C4-2B (cell line): ENCODE results near the gene KRT32.

Experiments used
- ZFX ChIP-seq: fragments of 450-650 bp; IDR thresholded peaks from 2 replicates; pipeline ENCODE4 v1.6.1; 2017
- TF ChIP-seq, protein P1 (sequence below): fragments of 450-650 bp; conservative IDR thresholded peaks from 2 replicates; pipeline ENCODE4 v1.5.1; 2017; ENCODE audit warnings: mild to moderate bottlenecking

DNA sequence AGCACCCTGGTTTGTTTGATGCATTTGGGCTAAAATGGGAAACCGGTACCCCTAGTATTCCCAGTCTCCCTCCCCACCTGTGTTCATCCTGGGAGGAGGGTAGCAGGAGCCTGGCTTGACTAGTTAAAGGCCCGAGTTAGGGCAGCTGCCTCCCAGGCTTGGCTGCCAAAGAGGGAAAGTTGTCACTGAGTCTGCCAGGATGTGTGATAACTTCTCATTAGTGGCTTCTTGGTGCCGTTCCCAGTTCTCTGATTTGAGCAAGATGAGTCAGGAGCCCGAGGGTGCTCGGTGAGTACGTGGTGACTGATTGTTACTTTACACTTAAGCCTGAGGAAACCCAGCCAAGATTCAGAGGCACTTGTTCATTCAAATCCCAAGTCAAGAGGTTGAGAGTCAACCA lies 2.5 kb downstream of the KRT32 start:
- TF ChIP-seq, protein P1, sequence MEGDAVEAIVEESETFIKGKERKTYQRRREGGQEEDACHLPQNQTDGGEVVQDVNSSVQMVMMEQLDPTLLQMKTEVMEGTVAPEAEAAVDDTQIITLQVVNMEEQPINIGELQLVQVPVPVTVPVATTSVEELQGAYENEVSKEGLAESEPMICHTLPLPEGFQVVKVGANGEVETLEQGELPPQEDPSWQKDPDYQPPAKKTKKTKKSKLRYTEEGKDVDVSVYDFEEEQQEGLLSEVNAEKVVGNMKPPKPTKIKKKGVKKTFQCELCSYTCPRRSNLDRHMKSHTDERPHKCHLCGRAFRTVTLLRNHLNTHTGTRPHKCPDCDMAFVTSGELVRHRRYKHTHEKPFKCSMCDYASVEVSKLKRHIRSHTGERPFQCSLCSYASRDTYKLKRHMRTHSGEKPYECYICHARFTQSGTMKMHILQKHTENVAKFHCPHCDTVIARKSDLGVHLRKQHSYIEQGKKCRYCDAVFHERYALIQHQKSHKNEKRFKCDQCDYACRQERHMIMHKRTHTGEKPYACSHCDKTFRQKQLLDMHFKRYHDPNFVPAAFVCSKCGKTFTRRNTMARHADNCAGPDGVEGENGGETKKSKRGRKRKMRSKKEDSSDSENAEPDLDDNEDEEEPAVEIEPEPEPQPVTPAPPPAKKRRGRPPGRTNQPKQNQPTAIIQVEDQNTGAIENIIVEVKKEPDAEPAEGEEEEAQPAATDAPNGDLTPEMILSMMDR, result no peak
- TF ChIP-seq ZFX, result no peak
